HepG2 (cell line): ENCODE results near the gene NEU4. TPM values are rescaled to one million over a fixed set of nuclear protein-coding genes. Genes with fewer than 3 reads are reported as not detected.
A peak's percentile ranks its signal among the peaks of the same experiment; 100 is the strongest.

Experiments
- CAMTA2 ChIP-seq: sonication (generic); formaldehyde crosslinking; IDR thresholded peaks from 2 replicates; pipeline ENCODE4 v1.4.0; 2020; ENCODE audit warnings: mild to moderate bottlenecking, missing genetic modification reagents, borderline replicate concordance
- CBX1 ChIP-seq: IDR thresholded peaks from one replicate; pipeline ENCODE4 v1.6.1; 2016; ENCODE audit warnings: antibody characterized with exemption, low read depth
- CBX5 ChIP-seq: sonication (generic); formaldehyde crosslinking; IDR thresholded peaks from 2 replicates; pipeline ENCODE4 v1.4.0; 2020; ENCODE audit warnings: missing genetic modification reagents, borderline replicate concordance
- FOXC1 ChIP-seq: sonication (generic); formaldehyde crosslinking; IDR thresholded peaks from 2 replicates; pipeline ENCODE4 v1.8.0; 2022; ENCODE audit warnings: mild to moderate bottlenecking, missing genetic modification reagents, borderline replicate concordance
- GFI1 ChIP-seq: sonication (generic); formaldehyde crosslinking; IDR thresholded peaks from 2 replicates; pipeline ENCODE4 v1.5.0; 2020; ENCODE audit warnings: missing genetic modification reagents, mild to moderate bottlenecking, borderline replicate concordance
- JDP2 ChIP-seq: sonication (generic); formaldehyde crosslinking; IDR thresholded peaks from 2 replicates; pipeline ENCODE4 v1.8.1; 2022; ENCODE audit warnings: missing genetic modification reagents, borderline replicate concordance
- KLF13 ChIP-seq: sonication (generic); formaldehyde crosslinking; IDR thresholded peaks from 2 replicates; pipeline ENCODE4 v1.4.0; 2020; ENCODE audit warnings: mild to moderate bottlenecking, missing genetic modification reagents
- KLF6 ChIP-seq: IDR thresholded peaks from 2 replicates; pipeline ENCODE4 v1.8.0; 2016; ENCODE audit warnings: missing biosample characterization, missing genetic modification reagents
- PAF1 ChIP-seq: IDR thresholded peaks from 2 replicates; pipeline ENCODE4 v1.6.1; 2016; ENCODE audit warnings: missing genetic modification reagents, missing compliant biosample characterization
- PRPF4 ChIP-seq: fragments of 200-400 bp; formaldehyde crosslinking; IDR thresholded peaks from 2 replicates; pipeline ENCODE4 v1.6.1; 2016; ENCODE audit warnings: low read length, low read depth; ENCODE audit not compliant: poor library complexity, severe bottlenecking
- SMAD3 ChIP-seq: sonication (generic); formaldehyde crosslinking; IDR thresholded peaks from 2 replicates; pipeline ENCODE4 v1.4.0; 2020; ENCODE audit warnings: missing genetic modification reagents
- TCF7L2 ChIP-seq: IDR thresholded peaks from 2 replicates; pipeline ENCODE4 v1.6.1; 2011; ENCODE audit warnings: mild to moderate bottlenecking, low read depth, low read length, moderate library complexity
- ZFP41 ChIP-seq: sonication (generic); formaldehyde crosslinking; IDR thresholded peaks from 2 replicates; pipeline ENCODE4 v1.4.0; 2020; ENCODE audit warnings: mild to moderate bottlenecking, missing genetic modification reagents, borderline replicate concordance
- ZNF20 ChIP-seq: sonication (generic); formaldehyde crosslinking; IDR thresholded peaks from 2 replicates; pipeline ENCODE4 v1.4.0; 2020; ENCODE audit warnings: mild to moderate bottlenecking, moderate library complexity, missing genetic modification reagents
- ZNF230 ChIP-seq: sonication (generic); formaldehyde crosslinking; IDR thresholded peaks from 2 replicates; pipeline ENCODE4 v1.4.0; 2020; ENCODE audit warnings: mild to moderate bottlenecking, missing genetic modification reagents
- ZNF292 ChIP-seq: sonication (generic); formaldehyde crosslinking; IDR thresholded peaks from 2 replicates; pipeline ENCODE4 v1.8.1; 2022; ENCODE audit warnings: mild to moderate bottlenecking, low read depth, missing genetic modification reagents, borderline replicate concordance
- ZNF326 ChIP-seq: sonication (generic); formaldehyde crosslinking; IDR thresholded peaks from 2 replicates; pipeline ENCODE4 v1.4.0; 2020; ENCODE audit warnings: missing genetic modification reagents, borderline replicate concordance
- ZNF354B ChIP-seq: sonication (generic); formaldehyde crosslinking; IDR thresholded peaks from 2 replicates; pipeline ENCODE4 v1.8.0; 2022; ENCODE audit warnings: mild to moderate bottlenecking, missing genetic modification reagents
- ZNF367 ChIP-seq: sonication (generic); formaldehyde crosslinking; IDR thresholded peaks from 2 replicates; pipeline ENCODE4 v1.4.0; 2020; ENCODE audit warnings: missing genetic modification reagents, borderline replicate concordance
- ZNF556 ChIP-seq: sonication (generic); formaldehyde crosslinking; IDR thresholded peaks from 2 replicates; pipeline ENCODE4 v1.4.0; 2020; ENCODE audit warnings: mild to moderate bottlenecking, missing genetic modification reagents, borderline replicate concordance
- ZNF775 ChIP-seq: sonication (generic); formaldehyde crosslinking; IDR thresholded peaks from 2 replicates; pipeline ENCODE4 v1.4.0; 2020; ENCODE audit warnings: missing genetic modification reagents, mild to moderate bottlenecking, moderate library complexity, borderline replicate concordance
- polyA plus RNA-seq, 8 experiments: library from polyadenylated mRNA; depleted of rRNA in 3 of 8; stranded (reverse) in 7 of 8; unstranded in 1 of 8; fragments of >200 nt; fragmentation: Illumina TruSeq in 4 of 8; extraction: Trizol in 4 of 8; gene quantifications; 2 replicates each; pipeline versions ENCODE4 v1.2.1 to v1.2.3, GENCODE V29; 2011 to 2016; ENCODE audit warnings: low read depth in 4 of 8, missing spikeins in 1 of 8, mixed read lengths in 1 of 8; ENCODE audit not compliant: insufficient read depth in 1 of 8
- total RNA-seq, 5 experiments: library from RNA; depleted of rRNA; stranded (reverse); fragments of >200 nt; fragmentation: Illumina TruSeq; extraction: Trizol; gene quantifications; 2 replicates each; pipeline ENCODE4 v1.2.3, GENCODE V29; 2016; ENCODE audit warnings: low read depth in 1 of 5
- TF ChIP-seq, protein P1 (sequence below): sonication (generic); formaldehyde crosslinking; IDR thresholded peaks from 2 replicates; pipeline ENCODE4 v1.4.0; 2020; ENCODE audit warnings: missing genetic modification reagents, borderline replicate concordance
- TF ChIP-seq, protein P2 (sequence below): sonication (generic); IDR thresholded peaks from 2 replicates; pipeline ENCODE4 v1.6.1; 2016; ENCODE audit warnings: low read depth, borderline replicate concordance
- TF ChIP-seq, protein P3 (sequence below): sonication (generic); formaldehyde crosslinking; IDR thresholded peaks from 2 replicates; pipeline ENCODE4 v1.8.1; 2022; ENCODE audit warnings: mild to moderate bottlenecking, missing genetic modification reagents

Gene NEU4
- total and polyA plus RNA-seq, 2 of the 13 experiments (the other 11 are each of a cell fraction or from before 2014, with no cell fraction given): 53.5 to 107 TPM

DNA sequence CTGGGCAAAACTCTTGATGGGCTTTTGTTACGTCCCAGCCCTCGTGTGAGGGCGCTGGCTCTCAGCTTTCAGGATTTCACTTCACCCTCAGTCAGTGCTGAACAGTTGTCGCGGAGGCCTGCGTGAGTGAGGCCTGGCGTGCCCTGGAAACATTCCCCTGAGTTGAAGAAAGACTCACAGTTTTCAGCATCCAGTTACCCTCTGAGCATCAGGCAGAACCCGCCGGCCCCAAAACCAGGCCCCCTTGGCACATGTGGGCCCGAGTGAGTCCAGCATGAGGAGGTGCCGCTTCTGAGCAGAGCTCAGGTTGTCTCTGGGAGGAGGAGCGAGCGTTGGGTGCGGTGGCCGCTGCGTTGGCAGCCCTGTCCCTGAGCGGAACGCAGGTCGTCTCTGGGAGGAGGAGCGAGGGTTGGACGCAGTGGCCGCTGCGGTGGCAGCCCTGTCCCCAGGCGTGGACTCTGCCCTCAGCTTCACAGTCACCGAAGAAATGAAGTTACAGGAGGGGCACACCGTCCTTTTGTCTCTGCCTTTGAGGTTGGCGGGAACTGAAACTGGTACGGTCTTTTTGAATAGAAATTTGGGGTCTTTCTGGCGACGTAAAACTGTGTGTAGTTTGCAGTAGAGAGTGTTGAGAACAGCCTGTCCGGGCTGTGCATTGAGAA is at the start of gene NEU4 (continued):
- TF ChIP-seq, protein P1, sequence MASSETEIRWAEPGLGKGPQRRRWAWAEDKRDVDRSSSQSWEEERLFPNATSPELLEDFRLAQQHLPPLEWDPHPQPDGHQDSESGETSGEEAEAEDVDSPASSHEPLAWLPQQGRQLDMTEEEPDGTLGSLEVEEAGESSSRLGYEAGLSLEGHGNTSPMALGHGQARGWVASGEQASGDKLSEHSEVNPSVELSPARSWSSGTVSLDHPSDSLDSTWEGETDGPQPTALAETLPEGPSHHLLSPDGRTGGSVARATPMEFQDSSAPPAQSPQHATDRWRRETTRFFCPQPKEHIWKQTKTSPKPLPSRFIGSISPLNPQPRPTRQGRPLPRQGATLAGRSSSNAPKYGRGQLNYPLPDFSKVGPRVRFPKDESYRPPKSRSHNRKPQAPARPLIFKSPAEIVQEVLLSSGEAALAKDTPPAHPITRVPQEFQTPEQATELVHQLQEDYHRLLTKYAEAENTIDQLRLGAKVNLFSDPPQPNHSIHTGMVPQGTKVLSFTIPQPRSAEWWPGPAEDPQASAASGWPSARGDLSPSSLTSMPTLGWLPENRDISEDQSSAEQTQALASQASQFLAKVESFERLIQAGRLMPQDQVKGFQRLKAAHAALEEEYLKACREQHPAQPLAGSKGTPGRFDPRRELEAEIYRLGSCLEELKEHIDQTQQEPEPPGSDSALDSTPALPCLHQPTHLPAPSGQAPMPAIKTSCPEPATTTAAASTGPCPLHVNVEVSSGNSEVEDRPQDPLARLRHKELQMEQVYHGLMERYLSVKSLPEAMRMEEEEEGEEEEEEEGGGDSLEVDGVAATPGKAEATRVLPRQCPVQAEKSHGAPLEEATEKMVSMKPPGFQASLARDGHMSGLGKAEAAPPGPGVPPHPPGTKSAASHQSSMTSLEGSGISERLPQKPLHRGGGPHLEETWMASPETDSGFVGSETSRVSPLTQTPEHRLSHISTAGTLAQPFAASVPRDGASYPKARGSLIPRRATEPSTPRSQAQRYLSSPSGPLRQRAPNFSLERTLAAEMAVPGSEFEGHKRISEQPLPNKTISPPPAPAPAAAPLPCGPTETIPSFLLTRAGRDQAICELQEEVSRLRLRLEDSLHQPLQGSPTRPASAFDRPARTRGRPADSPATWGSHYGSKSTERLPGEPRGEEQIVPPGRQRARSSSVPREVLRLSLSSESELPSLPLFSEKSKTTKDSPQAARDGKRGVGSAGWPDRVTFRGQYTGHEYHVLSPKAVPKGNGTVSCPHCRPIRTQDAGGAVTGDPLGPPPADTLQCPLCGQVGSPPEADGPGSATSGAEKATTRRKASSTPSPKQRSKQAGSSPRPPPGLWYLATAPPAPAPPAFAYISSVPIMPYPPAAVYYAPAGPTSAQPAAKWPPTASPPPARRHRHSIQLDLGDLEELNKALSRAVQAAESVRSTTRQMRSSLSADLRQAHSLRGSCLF (CRISPR knock-in tag): no peak
- TF ChIP-seq FOXC1 (peak; percentile 57), ZNF775 (CRISPR knock-in tag) (no peak), ZNF556 (CRISPR knock-in tag) (peak; percentile 78; the same call in 1 of the 2 replicates), KLF13 (CRISPR knock-in tag) (no peak), ZNF354B (CRISPR knock-in tag) (no peak; the same call in 1 of the 2 replicates), CBX1 (peak; percentile 87), ZNF326 (peak; percentile 7; the same call in 1 of the 2 replicates), PRPF4 (no peak), KLF6 (CRISPR knock-in tag) (peak; percentile 88; the same call in 1 of the 2 replicates), CBX5 (CRISPR knock-in tag) (peak; percentile 93), ZFP41 (CRISPR knock-in tag) (no peak; the same call in 1 of the 2 replicates), ZNF292 (CRISPR knock-in tag) (peak; percentile 85), ZNF20 (CRISPR knock-in tag) (no peak), JDP2 (CRISPR knock-in tag) (no peak; the same call in 1 of the 2 replicates), CAMTA2 (CRISPR knock-in tag) (peak; percentile 26; the same call in 1 of the 2 replicates), ZNF367 (CRISPR knock-in tag) (0 out of 2 replicates have a peak, but pooled peaks have one; percentile 77), TCF7L2 (no peak), SMAD3 (CRISPR knock-in tag) (peak; percentile 85), PAF1 (CRISPR knock-in tag) (no peak), GFI1 (CRISPR knock-in tag) (peak; percentile 89), ZNF230 (peak; percentile 93)
- TF ChIP-seq, protein P2, sequence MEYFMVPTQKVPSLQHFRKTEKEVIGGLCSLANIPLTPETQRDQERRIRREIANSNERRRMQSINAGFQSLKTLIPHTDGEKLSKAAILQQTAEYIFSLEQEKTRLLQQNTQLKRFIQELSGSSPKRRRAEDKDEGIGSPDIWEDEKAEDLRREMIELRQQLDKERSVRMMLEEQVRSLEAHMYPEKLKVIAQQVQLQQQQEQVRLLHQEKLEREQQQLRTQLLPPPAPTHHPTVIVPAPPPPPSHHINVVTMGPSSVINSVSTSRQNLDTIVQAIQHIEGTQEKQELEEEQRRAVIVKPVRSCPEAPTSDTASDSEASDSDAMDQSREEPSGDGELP: peak; percentile 53; the same call in 1 of the 2 replicates
- TF ChIP-seq, protein P3, sequence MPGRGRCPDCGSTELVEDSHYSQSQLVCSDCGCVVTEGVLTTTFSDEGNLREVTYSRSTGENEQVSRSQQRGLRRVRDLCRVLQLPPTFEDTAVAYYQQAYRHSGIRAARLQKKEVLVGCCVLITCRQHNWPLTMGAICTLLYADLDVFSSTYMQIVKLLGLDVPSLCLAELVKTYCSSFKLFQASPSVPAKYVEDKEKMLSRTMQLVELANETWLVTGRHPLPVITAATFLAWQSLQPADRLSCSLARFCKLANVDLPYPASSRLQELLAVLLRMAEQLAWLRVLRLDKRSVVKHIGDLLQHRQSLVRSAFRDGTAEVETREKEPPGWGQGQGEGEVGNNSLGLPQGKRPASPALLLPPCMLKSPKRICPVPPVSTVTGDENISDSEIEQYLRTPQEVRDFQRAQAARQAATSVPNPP (CRISPR knock-in tag): peak; percentile 83; the same call in 1 of the 2 replicates
